ENCODE measurements around the gene FAM98A.

DNA sequence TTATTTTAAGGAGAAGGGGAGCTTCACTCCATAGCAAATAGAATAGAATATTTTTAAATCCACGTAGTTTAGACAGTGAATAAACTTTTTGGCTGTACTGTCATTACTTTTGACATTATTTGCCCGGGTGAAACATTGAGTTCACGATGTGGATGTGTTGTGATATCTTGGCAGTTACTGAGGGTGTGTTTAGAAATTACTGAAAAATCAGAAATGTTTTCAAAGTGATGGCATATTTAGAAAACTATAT is 769 bp upstream of the FAM98A start:
- TF ChIP-seq, protein P1, sequence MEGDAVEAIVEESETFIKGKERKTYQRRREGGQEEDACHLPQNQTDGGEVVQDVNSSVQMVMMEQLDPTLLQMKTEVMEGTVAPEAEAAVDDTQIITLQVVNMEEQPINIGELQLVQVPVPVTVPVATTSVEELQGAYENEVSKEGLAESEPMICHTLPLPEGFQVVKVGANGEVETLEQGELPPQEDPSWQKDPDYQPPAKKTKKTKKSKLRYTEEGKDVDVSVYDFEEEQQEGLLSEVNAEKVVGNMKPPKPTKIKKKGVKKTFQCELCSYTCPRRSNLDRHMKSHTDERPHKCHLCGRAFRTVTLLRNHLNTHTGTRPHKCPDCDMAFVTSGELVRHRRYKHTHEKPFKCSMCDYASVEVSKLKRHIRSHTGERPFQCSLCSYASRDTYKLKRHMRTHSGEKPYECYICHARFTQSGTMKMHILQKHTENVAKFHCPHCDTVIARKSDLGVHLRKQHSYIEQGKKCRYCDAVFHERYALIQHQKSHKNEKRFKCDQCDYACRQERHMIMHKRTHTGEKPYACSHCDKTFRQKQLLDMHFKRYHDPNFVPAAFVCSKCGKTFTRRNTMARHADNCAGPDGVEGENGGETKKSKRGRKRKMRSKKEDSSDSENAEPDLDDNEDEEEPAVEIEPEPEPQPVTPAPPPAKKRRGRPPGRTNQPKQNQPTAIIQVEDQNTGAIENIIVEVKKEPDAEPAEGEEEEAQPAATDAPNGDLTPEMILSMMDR (IDR thresholded peaks at IDR 0.05), result no peak
- TF ChIP-seq POLR2A (IDR thresholded peaks at IDR 0.05), result no peak

Data from esophagus squamous epithelium (tissue), 4 donors.